ENCODE data around the gene TRAPPC12.
A peak's percentile ranks its signal among the peaks of the same experiment; 100 is the strongest.

The TRAPPC12 gene

DNA sequence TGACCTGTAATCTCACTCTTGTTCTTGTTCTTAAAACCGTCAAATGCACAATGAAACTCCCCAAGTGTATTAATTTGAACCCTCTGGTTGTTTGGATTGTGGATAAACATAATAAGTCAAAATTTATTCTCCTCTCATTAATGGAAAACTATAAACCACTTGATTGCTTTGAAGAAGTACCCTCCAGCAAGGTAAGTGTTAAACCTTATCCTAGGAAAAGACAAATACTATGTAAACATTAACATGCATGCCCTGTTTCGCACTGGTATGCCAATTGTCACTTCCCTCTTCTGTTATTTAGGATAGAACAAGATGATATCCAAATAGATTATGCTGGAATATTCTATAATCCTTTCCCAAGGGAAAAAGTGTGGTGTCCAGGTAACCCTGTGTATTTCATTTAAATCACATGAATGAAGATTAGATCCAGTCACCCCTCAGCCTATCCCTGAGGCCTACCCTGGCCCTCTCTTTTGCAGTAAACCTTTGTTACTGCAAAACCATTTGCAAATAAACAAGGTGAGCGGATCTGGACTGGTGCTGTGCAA lies 138.5 kb downstream of the TRAPPC12 start:
- no peak for DNase-seq

DNA sequence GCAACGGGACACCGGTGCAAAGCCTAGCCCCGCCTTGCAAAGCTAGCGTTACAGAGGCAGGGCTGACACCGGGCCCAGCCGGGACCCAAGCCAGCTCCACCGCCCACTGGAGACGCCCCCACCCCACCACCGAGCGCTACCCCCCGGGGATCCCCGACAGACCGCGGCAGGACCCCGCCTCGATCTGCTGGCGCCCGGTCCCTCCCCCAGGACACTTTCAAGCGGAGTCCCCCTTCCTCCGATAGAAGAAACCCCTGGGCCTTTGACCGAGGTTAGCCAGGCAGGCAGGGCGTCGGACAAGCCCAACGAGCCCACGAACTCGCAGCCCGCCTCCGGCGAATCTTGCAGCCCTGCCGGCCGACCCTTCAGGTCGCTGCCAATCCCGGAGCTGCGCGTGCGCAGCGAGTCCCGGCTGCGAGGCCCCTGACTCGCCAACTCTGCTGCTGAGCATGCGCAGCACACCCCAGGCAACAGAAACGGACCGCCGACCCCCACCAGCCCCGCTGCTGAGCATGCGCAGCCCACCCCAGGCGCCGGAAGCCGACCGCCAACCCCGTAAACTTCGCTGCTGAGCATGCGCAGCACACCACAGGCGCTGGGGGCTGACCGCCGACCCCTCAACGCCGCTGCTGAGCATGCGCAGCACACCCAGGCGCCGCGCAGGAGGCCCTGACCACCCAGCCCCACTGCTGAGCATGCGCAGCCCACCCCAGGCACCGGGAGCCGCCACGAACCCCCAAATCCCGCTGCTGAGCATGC lies 139.2 kb downstream of the TRAPPC12 start:
- DNase-seq: peak; percentile 98

DNA sequence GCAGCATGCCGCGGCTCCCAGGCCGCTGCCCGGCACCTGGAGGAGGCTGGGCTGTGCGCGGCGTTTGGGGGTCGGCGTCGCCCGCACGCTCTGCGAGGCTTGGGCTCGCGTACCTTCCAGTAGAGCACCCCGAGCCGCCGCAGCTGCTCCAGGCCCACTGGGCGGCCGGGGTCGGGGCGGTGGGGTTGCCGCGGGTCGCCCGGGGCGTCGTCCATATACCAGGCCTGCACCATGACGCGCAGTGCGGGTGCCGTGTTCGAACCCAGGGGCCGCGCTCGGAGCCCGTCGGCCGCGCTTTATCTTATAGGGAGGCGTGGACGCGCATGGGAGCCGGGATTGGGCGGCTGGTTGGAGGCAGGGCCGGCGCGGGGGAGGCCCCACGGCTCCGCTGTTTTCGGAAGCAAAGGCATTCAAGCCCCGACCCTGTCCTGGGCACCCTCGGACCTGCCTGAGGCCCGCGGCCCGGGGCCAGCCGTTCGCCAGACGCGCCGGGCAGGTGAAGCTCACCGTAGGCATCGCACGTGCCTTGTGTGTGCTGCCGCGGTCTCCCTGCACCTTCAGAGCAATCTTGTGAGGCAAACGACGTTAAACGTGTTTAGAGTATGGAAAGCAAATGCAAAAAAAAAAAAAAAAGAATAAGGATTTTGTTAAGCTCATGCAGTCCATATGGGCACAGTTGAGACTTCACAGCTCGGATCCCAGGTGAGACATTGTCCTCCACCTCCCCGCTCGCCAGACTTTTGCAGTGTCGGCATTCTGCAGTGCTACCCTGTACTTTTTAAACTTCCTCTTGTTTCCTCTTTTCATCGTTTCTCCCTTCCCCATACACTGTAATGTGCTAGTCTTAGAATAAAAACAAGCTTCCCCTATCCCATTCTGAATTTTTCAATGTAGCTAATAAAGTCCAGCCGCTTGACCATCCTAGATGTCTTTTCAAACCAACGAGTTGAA lies 140.0 kb downstream of the TRAPPC12 start, which contains the start of gene ADI1:
TSS of gene ADI1 (minus strand) at position 277 of the 951 bp plus-strand sequence. CDS start at position 233, 44 bp downstream.
- peak; percentile 91 for DNase-seq

DNA sequence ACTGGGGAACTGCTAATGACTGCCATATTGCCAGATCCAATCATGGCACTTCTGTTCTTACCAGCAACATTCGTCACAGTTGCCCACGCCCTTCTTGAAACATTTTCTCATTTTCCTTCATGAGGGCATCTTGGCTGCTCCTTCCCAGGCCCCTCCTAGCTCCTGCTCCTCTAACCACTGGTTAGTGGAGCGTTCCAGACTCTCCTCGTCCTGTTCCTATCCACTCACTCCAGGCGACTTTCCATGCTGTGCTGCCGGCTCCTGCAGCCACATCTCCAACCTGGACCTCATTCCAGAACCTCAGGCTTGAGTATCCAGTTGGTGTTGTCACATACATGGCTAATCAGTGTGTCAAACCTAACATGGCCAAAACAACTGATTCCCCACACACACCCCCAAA lies 141.1 kb downstream of the TRAPPC12 start:
- peak; percentile 56 for DNase-seq

DNA sequence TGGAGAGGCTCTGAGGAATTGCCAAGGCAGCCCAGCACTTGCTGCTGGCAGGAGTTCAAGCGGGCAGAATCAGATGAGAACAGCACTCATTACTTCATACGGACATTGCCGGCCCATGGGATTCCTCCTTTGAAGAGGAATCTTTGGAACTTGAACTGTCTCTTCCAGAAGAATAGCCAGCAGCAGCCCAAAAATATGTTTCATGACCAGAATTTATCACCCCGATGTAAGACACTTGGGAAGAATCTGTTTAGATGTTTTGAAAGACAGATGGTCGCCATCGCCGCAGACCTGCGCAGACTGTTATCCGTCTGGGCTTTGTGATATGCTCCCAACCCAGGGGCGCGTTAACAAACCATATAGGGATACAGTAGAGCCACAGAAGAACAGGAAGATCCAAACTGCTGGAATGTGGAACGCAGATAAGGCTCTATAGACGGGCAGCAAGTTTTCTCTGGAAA lies 143.5 kb downstream of the TRAPPC12 start:
- DNase-seq: no peak

GRCh38 chr2:3523551-3524041 lies 144.1 kb downstream of the TRAPPC12 start:
- DNase-seq: no peak

- peak; percentile 21 for DNase-seq
These were observed 147.4 kb downstream of the TRAPPC12 start for GRCh38 chr2:3526871-3527270.

DNA sequence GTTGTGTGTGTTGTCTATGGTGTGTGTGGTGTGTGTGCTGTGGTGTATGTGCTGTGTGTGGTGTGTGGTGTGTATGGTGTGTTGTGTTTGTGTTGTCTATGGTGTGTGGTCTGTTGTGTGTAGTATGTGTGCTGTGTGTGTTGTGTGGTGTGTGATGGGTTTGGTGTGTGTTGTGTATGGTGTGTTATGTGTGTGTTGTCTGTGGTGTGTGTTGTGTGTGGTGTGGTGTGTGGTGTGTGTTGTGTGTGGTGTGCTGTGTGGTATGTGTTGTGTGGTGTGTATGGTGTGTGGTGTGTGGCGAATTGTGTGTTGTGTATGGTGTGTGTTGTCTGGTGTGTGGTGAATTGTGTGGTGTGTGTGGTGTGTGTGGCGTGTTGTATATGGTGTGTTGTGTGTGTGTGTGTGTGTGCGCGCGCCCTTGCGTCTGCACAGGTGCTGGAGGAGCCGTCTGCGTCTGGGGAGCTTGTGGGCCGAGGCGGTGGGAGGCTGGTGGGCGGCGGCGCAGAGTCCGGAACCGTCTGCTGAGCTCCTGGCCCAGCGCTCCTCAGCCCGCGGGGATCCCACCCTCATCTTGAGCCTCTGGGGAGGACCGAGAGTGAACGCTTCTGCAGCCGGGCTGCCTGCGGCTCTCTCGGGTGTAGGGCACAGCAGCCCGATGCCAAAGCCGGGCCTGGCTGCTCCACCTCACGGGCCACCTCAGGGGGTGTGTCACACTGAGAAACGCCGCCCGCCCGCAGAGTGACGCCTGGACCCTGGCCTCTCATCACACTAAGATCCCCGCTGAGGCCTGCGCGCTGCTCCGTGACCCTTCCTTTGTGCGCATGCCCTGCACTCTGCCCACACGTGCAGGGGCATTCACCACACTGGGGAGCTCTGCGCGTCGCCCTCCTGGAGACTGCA lies 148.6 kb downstream of the TRAPPC12 start:
- peak; percentile 37 for DNase-seq
